Mammary epithelial cell (primary cell): ENCODE measurements around the gene CYP19A1.

Experiments
- CTCF ChIP-seq, 2 donors: IDR thresholded peaks in 1 of 2; conservative IDR thresholded peaks in 1 of 2; 2 replicates each; pipeline ENCODE4 v1.5.1; 2011 to 2012; ENCODE audit warnings: inconsistent platforms in 2 of 2, low read length in 2 of 2, mild to moderate bottlenecking in 2 of 2, control low read depth in 1 of 2, low read depth in 1 of 2; ENCODE audit not compliant: insufficient read depth in 1 of 2; ENCODE audit errors: extremely low read depth in 1 of 2
- EZH2 ChIP-seq: IDR thresholded peaks from 2 replicates; pipeline ENCODE4 v1.6.1; 2012; ENCODE audit warnings: low read length, inconsistent platforms, borderline replicate concordance

GRCh38 chr15:51243774-51244173 lies 94.6 kb downstream of the CYP19A1 start:
- TF ChIP-seq CTCF (conservative IDR thresholded peaks at IDR 0.05 in 1 of 2, IDR thresholded peaks at IDR 0.05 in 1 of 2; ENCODE audit: extremely low read depth in 1 of 2, insufficient read depth in 1 of 2, low read depth in 1 of 2, low read length in 2 of 2) = no peak
- TF ChIP-seq EZH2 = no peak
